KOPT-K1 (cell line): ENCODE data around the gene CLCN7.
A peak's percentile ranks its signal among the peaks of the same experiment; 100 is the strongest.

Source experiments
- H3K27ac ChIP-seq: fragments of 200-600 bp; sonication (generic); 2 replicates; pipeline ENCODE4 v1.5.1; 2016; ENCODE audit warnings: antibody characterized with exemption, mild to moderate bottlenecking, low read depth, low read length; ENCODE audit not compliant: poor library complexity, severe bottlenecking
- H3K36me3 ChIP-seq: fragments of 200-600 bp; sonication (generic); 2 replicates; pipeline ENCODE4 v1.5.1; 2017; ENCODE audit warnings: antibody characterized with exemption, mild to moderate bottlenecking, low read length, moderate library complexity; ENCODE audit not compliant: insufficient read depth
- H3K9me3 ChIP-seq: fragments of 200-600 bp; sonication (generic); 2 replicates; pipeline ENCODE4 v1.5.1; 2017; ENCODE audit warnings: antibody characterized with exemption, low read length, mild to moderate bottlenecking; ENCODE audit not compliant: insufficient read depth, poor library complexity, severe bottlenecking

The CLCN7 gene

DNA sequence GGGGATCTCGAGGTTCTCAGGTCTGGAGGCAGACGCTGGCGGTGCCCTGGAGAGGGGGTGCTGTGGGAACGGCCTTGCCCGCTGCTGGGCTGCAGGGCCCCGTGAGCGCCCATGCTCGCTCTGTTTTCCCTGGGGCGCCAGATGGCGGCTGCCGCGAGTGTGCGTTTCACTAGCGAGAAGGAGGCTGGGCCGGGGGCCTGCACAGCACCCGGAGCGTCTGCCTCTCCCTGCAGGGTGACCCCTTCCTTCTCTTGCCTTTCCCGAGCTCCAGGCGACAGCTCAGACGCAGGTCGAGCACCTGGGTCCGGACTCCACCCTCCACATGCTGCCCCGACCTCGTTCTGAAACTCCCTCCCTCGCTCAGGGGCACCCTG lies 21.0 kb upstream of the CLCN7 start:
- H3K36me3 ChIP-seq: peaks cover 66% of the 10 kb centered on the region
- no peaks in the 10 kb centered on the region for H3K9me3 ChIP-seq

DNA sequence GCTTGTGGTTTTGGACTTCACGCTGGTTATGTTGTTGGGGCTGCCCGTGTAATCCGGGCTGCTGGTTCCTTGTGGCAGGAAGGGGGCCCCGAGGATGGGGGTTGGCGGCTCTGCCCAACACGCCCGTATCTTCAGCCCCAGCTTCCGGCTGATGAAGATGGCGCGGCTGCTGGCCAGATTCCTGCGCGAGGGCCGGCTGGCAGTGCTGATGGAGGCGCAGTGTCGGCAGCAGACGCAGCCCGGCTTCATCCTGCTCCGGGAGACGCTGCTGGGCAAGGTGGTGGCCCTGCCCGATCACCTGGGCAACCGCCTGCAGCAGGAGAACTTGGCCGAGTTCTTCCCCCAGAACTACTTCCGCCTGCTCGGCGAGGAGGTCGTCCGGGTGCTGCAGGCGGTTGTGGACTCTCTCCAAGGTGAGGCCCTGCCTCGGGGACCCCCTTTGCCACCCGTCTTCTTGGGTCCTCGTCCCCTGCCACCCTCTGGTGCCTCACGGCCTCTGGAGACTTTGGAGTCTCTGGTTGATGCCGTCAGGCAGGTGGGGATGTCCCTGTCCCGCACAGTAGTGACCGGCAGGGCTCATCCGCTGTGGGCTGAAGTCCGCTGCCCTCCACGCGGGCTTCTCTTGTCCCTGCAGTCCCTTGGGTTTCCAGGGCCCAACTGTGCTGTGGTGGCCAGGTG lies 20.5 kb upstream of the CLCN7 start:
- H3K36me3 ChIP-seq: peaks cover 60% of the 10 kb centered on the region
- H3K9me3 ChIP-seq: no peaks in the 10 kb centered on the region
- H3K27ac ChIP-seq: no peak overlapping the region

More for the DNA sequence above, 21.0 kb upstream of the CLCN7 start:
- H3K27ac ChIP-seq: no peak overlapping the region

DNA sequence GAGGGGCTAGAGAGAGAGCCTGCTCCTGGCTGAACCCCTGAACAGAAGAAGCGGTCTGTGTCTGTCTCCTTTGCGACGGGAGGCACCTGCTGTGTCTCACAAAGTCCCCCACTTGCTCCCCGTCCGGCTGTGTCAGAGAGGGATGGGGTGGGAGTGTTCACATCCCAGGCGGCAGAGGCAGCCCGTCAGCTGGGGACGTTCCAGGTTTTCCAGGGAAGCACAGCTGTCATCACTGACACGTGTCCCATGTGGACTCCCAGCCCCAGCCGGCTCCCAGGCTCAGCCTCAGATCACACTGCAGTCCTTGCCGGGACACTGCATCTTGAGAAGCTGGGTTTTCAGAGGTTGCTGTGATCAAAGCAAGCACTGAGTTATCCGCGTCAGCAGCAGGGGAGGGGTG lies 19.9 kb upstream of the CLCN7 start:
- H3K36me3 ChIP-seq: peaks cover 54% of the 10 kb centered on the region
- no peaks in the 10 kb centered on the region for H3K9me3 ChIP-seq
- no peak overlapping the region for H3K27ac ChIP-seq

DNA sequence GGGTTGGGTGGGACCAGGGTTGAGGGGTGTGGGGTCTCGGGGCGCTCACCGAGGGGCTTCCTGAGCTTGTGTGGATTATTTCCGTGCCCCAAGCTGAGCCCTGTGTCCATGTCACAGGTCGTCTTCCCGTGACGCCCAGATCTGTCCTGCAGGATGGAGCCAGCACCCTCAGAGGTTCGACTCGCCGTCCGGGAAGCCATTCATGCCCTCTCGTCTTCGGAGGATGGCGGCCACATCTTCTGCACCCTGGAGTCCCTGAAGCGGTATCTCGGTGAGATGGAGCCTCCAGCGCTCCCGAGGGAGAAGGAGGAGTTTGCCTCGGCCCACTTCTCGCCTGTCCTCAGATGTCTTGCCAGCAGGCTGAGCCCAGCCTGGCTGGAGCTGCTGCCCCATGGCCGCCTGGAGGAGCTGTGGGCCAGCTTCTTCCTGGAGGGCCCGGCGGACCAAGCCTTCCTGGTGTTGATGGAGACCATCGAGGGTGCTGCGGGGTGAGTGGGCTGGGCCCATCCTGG lies 19.4 kb upstream of the CLCN7 start:
- Histone ChIP-seq H3K9me3 (no peaks in the 10 kb centered on the region), H3K27ac (peak overlapping the region; percentile 79), H3K36me3 (peaks cover 49% of the 10 kb centered on the region)

DNA sequence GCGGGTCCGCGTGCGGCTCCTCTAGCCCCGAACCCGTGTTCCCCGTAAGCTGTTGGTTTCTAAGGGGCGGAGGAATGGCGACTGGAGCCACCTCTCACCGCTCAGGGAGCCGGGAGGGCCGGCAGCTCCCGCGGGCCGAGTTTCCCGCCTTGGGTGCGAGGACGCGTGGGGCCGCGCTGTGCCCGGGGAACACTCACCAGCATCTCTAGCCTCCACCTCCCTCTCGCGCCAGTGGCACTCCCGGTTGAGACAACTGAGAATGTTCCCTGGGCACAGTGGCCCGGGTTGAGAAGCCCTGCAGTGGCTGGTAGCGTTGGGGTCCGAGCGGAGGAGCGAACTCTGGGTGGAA lies 18.9 kb upstream of the CLCN7 start:
- H3K27ac ChIP-seq: peak overlapping the region; percentile 79
- H3K36me3 ChIP-seq: peaks cover 45% of the 10 kb centered on the region
- H3K9me3 ChIP-seq: no peaks in the 10 kb centered on the region

DNA sequence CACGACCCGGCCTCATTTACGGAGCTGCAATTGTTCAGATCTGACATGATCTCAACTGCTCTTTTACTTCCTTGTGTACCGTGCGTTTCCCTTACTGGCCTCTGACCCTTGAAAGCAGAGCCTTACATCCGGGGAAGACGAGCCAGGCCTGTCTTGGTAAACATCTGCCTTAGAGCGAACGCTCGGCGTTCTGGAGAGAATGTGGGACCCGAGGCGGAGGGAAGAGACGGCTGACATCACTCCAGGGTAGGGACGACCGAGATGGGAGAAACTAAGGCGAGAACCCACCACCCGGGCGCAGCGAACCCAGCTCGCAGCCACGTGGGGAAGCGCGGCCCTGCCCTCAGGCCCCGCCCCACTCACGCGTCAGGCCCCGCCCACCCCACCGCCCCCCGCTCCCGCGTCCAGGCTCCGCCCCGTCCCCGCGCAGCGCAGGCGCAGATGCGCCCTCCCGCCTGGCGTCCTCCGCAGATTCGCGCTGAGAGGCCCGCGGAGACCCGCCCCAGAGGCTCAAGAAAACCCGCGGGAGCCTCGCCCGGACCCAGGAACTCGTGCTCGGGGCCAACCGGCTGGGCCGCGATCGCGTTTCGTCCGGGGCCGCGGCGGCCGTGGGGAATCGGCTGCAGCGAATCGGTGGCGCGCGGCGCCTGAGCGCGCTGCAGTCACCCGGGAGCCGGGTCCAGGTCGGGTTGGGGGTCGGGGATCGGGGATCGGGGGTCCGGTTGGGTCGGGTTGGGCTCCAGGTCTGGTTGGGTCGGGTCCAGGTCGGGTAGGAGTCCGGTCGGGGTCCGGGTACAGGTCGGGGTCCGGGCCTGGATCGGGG lies 18.3 kb upstream of the CLCN7 start, which contains the start of gene TELO2:
TSS of gene TELO2 (plus strand) at position 438 of the 823 bp plus-strand sequence. CDS start 922 bp downstream, outside the sequence.
- no peaks in the 10 kb centered on the region for H3K9me3 ChIP-seq
- peak within 1 kb of the TSS; percentile 79 for H3K27ac ChIP-seq

DNA sequence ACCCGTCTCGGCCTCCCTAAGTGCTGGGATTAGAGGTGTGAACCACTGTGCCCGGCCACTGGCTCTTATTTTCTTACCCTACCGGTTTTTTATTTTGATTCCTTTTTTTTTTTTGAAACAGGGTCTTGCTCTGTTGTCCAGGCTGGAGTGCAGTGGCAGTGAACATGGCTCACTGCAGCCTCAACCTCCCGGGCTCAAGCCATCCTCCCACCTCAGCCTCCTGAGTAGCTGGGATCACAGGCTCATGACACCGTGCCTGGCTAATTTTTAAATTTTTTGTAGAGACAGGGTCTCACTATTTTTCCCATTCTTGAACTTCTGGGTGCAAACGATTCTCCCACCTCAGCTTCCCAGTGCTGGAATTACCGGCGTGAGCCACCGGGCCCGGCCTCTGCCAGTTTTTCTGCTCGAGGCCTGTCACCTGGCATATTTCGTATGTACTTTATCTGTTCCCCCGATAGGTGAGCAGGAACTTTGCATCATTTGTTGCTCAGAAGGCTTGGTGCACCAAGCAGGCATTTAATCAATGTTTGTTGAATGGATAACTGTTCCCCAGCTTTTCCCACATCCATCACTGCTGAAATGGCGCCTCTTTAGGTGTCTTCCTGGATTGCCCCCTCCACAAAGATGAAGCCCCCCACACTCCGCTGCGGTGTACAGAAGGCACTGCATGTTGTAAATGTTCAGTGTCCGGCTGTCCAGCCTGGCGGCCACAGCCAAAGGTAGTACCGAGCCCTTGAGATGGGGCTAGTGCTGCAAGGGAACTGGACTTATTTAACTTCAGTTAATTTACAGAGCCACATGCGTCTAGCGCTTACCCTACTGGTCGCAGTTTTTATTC lies 17.5 kb upstream of the CLCN7 start:
- Histone ChIP-seq H3K36me3 (peaks cover 31% of the 10 kb centered on the region), H3K27ac (peak overlapping the region; percentile 79), H3K9me3 (no peaks in the 10 kb centered on the region)

More for the DNA sequence above, 18.3 kb upstream of the CLCN7 start, which contains the start of gene TELO2:
- peaks cover 39% of the 10 kb centered on the region for H3K36me3 ChIP-seq

DNA sequence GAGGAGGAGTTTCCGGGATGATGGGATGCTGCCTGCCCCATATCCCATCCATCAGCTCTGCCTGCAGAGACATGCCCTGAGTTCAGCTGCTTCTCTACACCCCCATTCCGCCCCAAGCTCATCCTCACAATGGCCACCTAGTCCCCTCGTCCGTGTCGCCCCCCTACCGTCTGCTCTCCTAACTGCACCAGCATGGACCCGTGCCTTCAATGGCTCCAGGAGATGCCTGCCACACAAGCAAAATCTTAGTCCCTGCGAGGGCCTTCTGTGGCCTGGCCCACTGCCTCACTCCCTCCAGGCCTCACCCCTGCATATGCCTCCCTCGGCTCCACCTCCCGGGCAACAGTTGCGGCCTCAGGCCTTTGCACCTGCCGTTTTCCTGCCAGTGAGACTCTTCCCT lies 16.5 kb upstream of the CLCN7 start:
- Histone ChIP-seq H3K27ac (no peak overlapping the region), H3K36me3 (peaks cover 21% of the 10 kb centered on the region), H3K9me3 (no peaks in the 10 kb centered on the region)

DNA sequence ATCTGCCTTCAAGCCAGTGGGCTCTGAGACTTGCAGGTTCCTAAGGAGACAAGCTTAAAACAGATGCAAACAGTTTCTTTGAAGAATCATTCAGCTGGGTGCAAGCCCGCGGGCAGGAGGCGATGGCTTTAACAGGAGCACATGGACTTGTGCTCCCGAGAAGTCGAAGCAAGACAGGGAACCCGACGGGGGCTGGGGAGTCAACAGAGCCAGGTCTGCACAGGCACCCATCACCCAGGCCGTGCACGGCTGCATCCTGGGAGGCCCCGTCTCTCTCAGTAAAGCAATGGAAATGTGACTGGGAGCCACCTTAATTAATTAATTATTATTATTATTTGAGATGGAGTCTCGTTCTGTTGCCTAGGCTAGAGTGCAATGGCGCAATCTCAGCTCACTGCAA lies 14.2 kb upstream of the CLCN7 start:
- Histone ChIP-seq H3K9me3 (no peaks in the 10 kb centered on the region), H3K36me3 (no peaks in the 10 kb centered on the region), H3K27ac (no peak overlapping the region)

DNA sequence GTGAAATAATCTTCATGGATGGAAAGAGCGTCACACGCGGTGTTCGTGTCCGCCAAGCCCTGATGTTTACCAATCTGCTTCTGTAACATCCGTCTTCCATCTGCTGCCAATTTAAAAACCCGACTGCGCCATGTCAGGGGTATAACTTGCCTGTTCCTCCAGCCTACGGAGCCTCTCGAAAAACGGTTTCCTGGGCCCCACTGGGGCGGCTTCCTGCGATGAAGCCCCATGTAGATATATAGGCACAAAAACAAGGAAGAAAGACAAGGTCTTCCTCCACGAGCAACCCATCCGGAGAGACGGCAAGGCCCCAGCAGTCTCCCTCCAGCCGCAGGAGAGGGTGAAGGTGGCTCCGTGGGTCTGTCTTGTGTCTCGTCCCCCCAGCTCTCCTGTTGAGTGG lies 13.8 kb upstream of the CLCN7 start, which contains the start of gene PTX4:
TSS of gene PTX4 (minus strand) at position 326 of the 400 bp plus-strand sequence. CDS start at position 291, 35 bp downstream.
- Histone ChIP-seq H3K9me3 (no peaks in the 10 kb centered on the region), H3K36me3 (no peaks in the 10 kb centered on the region), H3K27ac (no peak within 1 kb of the TSS)

DNA sequence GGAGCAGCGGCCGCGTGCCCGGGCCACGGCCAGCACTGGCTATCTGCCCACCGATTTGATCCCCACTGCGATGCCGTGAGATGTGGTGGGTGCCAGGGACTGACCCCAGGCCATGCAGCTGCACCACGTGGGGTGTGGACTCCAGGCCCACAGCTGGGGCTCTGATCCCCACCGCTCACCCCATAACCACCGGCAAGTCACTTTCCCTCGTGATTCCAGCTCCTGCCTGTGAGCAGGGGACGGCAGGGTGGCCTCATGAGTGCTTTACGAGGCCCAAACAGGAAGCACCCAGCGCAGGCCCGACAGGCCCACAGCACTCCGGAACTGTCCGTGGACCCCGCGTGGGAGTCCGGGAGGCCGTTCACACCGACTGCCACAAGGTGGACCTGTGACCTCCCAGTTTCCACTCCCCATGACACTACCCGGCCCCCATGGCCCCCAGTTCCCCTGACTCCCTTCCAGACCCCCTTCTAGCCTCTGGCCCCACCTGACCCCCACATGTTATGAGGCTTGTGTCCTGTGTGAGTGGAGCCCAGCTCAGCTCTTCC lies 13.3 kb upstream of the CLCN7 start:
- Histone ChIP-seq H3K9me3 (no peaks in the 10 kb centered on the region), H3K36me3 (no peaks in the 10 kb centered on the region), H3K27ac (no peak overlapping the region)

DNA sequence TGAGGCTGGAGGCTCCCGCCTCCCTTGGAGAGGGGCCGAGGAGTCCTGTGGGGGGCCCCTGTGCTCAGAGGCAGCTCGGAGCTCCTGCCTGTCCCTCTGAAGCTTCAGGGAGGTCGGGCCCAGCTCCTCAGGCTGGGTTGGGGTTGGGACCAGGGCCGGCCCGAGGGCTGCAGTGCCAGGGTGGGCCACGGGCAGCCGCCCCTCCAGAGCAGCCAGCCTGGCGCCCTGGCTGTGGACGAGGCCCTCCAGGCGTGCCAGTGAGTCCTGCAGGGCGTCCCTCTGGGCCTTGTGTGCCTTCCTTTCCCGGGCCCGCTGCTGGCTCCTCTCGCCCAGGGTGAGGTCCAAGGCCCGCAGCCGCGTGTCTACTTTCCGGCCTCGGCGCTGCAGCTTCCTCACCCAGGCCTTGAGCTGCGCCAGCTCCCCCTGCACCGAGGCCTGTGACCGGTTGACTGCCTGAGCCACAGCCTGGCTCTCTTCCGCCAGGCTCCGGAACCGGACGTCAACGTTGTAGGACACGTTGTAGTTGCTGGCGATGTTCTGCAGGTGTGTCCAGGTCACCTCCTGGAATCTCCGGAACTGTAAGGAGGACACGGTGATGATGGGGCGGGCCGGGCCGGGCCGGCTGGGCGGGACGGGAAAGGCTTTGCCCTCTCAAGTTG lies 12.7 kb upstream of the CLCN7 start:
- Histone ChIP-seq H3K27ac (no peak overlapping the region), H3K9me3 (no peaks in the 10 kb centered on the region), H3K36me3 (no peaks in the 10 kb centered on the region)

DNA sequence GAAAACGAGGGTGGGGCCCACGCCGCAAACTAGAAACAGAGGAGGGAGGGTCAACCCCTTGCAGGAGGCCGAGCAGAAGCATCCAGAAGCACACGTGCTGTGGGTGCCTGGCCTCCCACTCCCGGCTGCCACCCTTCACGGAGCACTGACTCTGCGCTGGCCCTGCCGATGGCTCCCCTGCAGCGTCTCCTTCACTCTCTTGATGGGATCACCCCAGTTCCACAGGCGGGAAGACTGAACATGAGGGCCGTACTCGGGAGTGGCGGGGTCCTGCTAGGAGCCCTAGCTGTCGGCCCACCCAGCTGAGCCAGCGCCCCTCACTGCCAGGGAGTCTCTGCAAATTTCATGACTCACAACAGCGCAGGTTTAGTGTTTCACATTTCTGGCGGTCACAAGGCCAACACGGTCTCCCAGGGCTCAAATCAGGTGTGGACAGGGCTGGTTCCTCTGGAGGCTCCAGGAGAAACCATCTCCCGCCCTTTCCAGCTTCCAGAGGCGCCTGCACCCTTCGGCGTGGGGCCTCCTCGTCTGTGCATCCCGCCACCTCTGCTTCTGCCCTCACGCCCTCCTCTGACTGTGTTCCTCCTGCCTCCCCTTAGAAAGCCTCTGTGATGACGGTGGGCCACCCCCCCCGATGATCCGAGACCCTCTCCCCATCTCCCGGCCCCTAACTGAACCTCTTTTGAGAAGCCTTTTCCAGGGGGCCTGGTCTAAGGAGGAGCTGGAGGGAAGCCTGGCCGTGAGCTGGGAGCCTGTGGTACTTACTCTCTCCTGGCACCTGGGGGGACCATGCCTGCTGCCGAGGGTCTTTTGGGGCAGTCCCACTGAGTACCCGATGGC lies 11.9 kb upstream of the CLCN7 start:
- H3K9me3 ChIP-seq: no peaks in the 10 kb centered on the region
- no peak overlapping the region for H3K27ac ChIP-seq
- no peaks in the 10 kb centered on the region for H3K36me3 ChIP-seq
